H1 (cell line): ENCODE data around the gene F8.

Source experiments
- POLR2A ChIP-seq, 2 experiments: IDR thresholded peaks; 1 replicate in 1 of 2; 2 replicates in 1 of 2; pipeline ENCODE4 v1.6.1; 2011; ENCODE audit warnings: low read depth in 2 of 2, low read length in 2 of 2, mild to moderate bottlenecking in 2 of 2; ENCODE audit errors: control extremely low read depth in 1 of 2
- TBP ChIP-seq: IDR thresholded peaks from 2 replicates; pipeline ENCODE4 v1.6.1; 2011; ENCODE audit warnings: low read depth, low read length, improper control_type of control experiment
- TCF12 ChIP-seq: IDR thresholded peaks from 2 replicates; pipeline ENCODE4 v1.6.1; 2011; ENCODE audit warnings: low read depth, mild to moderate bottlenecking, low read length
- TF ChIP-seq, protein P1 (sequence below), 3 experiments: IDR thresholded peaks; 1 replicate in 2 of 3; 2 replicates in 1 of 3; pipeline versions ENCODE4 v1.5.1 to v1.6.1; 2011; ENCODE audit warnings: low read length in 3 of 3, mild to moderate bottlenecking in 3 of 3, inconsistent platforms in 2 of 3, low read depth in 1 of 3, moderate library complexity in 1 of 3; ENCODE audit not compliant: insufficient read depth in 1 of 3; ENCODE audit errors: control extremely low read depth in 1 of 3

DNA sequence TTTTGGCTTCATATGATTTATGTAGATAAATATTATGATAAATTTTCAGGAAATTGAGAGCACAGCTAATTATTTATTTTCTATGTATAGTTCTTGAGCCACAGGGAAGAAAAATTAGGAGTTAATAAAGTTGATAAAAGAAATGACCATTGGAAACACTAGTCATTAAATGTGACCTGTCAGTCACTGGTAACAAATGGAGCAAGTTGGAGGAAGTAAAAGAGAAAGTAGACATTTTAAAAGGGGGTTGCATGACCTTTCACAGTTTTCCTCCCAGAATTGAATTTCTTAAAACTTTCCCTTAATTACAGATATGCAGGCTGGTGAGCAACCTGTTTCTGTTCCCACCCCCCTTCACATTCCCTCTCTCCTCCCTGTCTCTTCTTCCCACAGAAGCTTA lies 193.4 kb downstream of the F8 start:
- no peak for TF ChIP-seq TBP
- TF ChIP-seq, protein P1, sequence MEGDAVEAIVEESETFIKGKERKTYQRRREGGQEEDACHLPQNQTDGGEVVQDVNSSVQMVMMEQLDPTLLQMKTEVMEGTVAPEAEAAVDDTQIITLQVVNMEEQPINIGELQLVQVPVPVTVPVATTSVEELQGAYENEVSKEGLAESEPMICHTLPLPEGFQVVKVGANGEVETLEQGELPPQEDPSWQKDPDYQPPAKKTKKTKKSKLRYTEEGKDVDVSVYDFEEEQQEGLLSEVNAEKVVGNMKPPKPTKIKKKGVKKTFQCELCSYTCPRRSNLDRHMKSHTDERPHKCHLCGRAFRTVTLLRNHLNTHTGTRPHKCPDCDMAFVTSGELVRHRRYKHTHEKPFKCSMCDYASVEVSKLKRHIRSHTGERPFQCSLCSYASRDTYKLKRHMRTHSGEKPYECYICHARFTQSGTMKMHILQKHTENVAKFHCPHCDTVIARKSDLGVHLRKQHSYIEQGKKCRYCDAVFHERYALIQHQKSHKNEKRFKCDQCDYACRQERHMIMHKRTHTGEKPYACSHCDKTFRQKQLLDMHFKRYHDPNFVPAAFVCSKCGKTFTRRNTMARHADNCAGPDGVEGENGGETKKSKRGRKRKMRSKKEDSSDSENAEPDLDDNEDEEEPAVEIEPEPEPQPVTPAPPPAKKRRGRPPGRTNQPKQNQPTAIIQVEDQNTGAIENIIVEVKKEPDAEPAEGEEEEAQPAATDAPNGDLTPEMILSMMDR (IDR thresholded peaks at IDR 0.05; ENCODE audit: control extremely low read depth in 1 of 3, insufficient read depth in 1 of 3, low read depth in 1 of 3, low read length in 3 of 3), result no peak
- TF ChIP-seq POLR2A (IDR thresholded peaks at IDR 0.05; ENCODE audit: control extremely low read depth in 1 of 2, low read depth in 2 of 2, low read length in 2 of 2), result no peak
- TF ChIP-seq TCF12, result no peak
